HepG2 (cell line): ENCODE data around the gene RGS6. TPM values are rescaled to one million over a fixed set of nuclear protein-coding genes. Genes with fewer than 3 reads are reported as not detected.

Experiments used
- ATAC-seq: fragments of 200-7000 bp; cut with Tn5 transposase; 3 replicates; pipeline ENCODE4 v1.9.1; 2020; ENCODE audit warnings: mild to moderate bottlenecking, moderate library complexity
- BruUV-seq: library from RNA; stranded (reverse); fragments of 400-500 nt; replicated peaks from 2 replicates; lab custom pipeline; 2021; lab: Mats Ljungman, UMichigan
- CTCF ChIA-PET: fragments of 300-600 bp; formaldehyde crosslinking; extraction: SDS; loops from one replicate; lab custom pipeline; 2021; ENCODE audit warnings: low total read pairs, inconsistent platforms, low intra/inter-chr PET ratio; lab: Yijun Ruan, JAX
- POLR2A ChIA-PET: fragments of 350-600 bp; sonication (Branson Sonifier 250); formaldehyde crosslinking; loops from one replicate; lab custom pipeline; 2020; ENCODE audit warnings: antibody characterized with exemption, inconsistent platforms; lab: Yijun Ruan, JAX
- DNase-seq: peaks from one replicate; pipeline ENCODE4 v3.0.0-alpha.2; 2015; ENCODE audit warnings: low spot score
- FAIRE-seq: peaks from 3 replicates; lab custom pipeline; 2011; peaks lifted over from hg19 to GRCh38; lab: Jason Lieb, UNC
- H2AFZ ChIP-seq: one replicate; pipeline ENCODE4 v1.6.1; 2011; ENCODE audit warnings: low read length, inconsistent platforms
- H3K27ac ChIP-seq: fragments of 300-600 bp; 3 replicates; pipeline ENCODE4 v1.8.0; 2011; ENCODE audit warnings: mixed run types, mild to moderate bottlenecking, mixed read lengths, low read length, inconsistent platforms; ENCODE audit not compliant: insufficient read depth; ENCODE audit errors: extremely low read length
- H3K27me3 ChIP-seq, 2 experiments: fragments of 200-600 bp in 1 of 2; 2 replicates in 1 of 2; 3 replicates in 1 of 2; pipeline versions ENCODE4 v1.6.0 to v1.8.0; 2011; ENCODE audit warnings: low read length in 2 of 2, mild to moderate bottlenecking in 2 of 2, moderate library complexity in 2 of 2, inconsistent platforms in 1 of 2; ENCODE audit not compliant: insufficient read depth in 2 of 2, control insufficient read depth in 1 of 2
- H3K36me3 ChIP-seq, 2 experiments: fragments of 200-600 bp in 1 of 2; replicated peaks in 1 of 2; 2 replicates in 1 of 2; 3 replicates in 1 of 2; pipeline versions ENCODE4 v1.5.1 to v1.8.0; 2011; ENCODE audit warnings: low read length in 2 of 2, inconsistent platforms in 1 of 2; ENCODE audit not compliant: insufficient read depth in 2 of 2, control insufficient read depth in 1 of 2
- H3K4me1 ChIP-seq: 2 replicates; pipeline ENCODE4 v1.5.1; 2012; ENCODE audit warnings: low read length, inconsistent platforms; ENCODE audit not compliant: insufficient read depth
- H3K4me2 ChIP-seq: 2 replicates; pipeline ENCODE4 v1.6.0; 2011; ENCODE audit warnings: low read depth, low read length, inconsistent platforms
- H3K4me3 ChIP-seq, 3 experiments: fragments of 200-600 bp in 1 of 3; sonication (generic), shearing (Covaris generic) in 1 of 3; replicated peaks in 1 of 3; 2 replicates each; pipeline ENCODE4 v1.5.1; 2011 to 2016; ENCODE audit warnings: low read length in 3 of 3, inconsistent platforms in 2 of 3, low read depth in 2 of 3, mild to moderate bottlenecking in 2 of 3, control low read depth in 1 of 3, mixed read lengths in 1 of 3; ENCODE audit not compliant: insufficient read depth in 1 of 3
- H3K79me2 ChIP-seq: one replicate; pipeline ENCODE4 v1.6.1; 2011; ENCODE audit warnings: low read length, inconsistent platforms; ENCODE audit not compliant: insufficient read depth
- H3K9ac ChIP-seq: 2 replicates; pipeline ENCODE4 v1.6.0; 2011; ENCODE audit warnings: mild to moderate bottlenecking, low read depth, low read length, inconsistent platforms; ENCODE audit not compliant: insufficient read depth
- H3K9me3 ChIP-seq: 2 replicates; pipeline ENCODE4 v1.5.1; 2012; ENCODE audit warnings: mild to moderate bottlenecking, low read length
- H4K20me1 ChIP-seq: 2 replicates; pipeline ENCODE4 v1.6.0; 2011; ENCODE audit warnings: inconsistent platforms, mild to moderate bottlenecking, low read length, moderate library complexity; ENCODE audit not compliant: insufficient read depth
- BRD4 ChIP-seq: sonication (generic); formaldehyde crosslinking; IDR thresholded peaks from 2 replicates; pipeline ENCODE4 v1.4.0; 2020; ENCODE audit warnings: missing genetic modification reagents
- CHCHD3 ChIP-seq: sonication (generic); formaldehyde crosslinking; IDR thresholded peaks from 2 replicates; pipeline ENCODE4 v1.8.0; 2022; ENCODE audit warnings: mild to moderate bottlenecking, missing genetic modification reagents, moderate library complexity
- IKZF4 ChIP-seq: sonication (generic); formaldehyde crosslinking; IDR thresholded peaks from 2 replicates; pipeline ENCODE4 v1.5.1; 2020; ENCODE audit warnings: borderline replicate concordance, mild to moderate bottlenecking, low read depth, missing genetic modification reagents; ENCODE audit errors: not compliant biosample characterization
- RFXANK ChIP-seq: IDR thresholded peaks from 2 replicates; pipeline ENCODE4 v1.6.1; 2016
- SRSF9 ChIP-seq: fragments of 200-400 bp; formaldehyde crosslinking; IDR thresholded peaks from 2 replicates; pipeline ENCODE4 v1.6.1; 2018; ENCODE audit warnings: borderline replicate concordance, mild to moderate bottlenecking, low read depth, low read length; ENCODE audit not compliant: insufficient read depth, poor library complexity, severe bottlenecking
- U2AF2 ChIP-seq: fragments of 200-400 bp; formaldehyde crosslinking; IDR thresholded peaks from 2 replicates; pipeline ENCODE4 v1.6.1; 2017; ENCODE audit warnings: low read depth, mild to moderate bottlenecking, low read length
- ZFP90 ChIP-seq: sonication (generic); formaldehyde crosslinking; IDR thresholded peaks from 2 replicates; pipeline ENCODE4 v1.8.0; 2022; ENCODE audit warnings: missing genetic modification reagents, mild to moderate bottlenecking, inconsistent platforms, borderline replicate concordance
- ZNF232 ChIP-seq: sonication (generic); formaldehyde crosslinking; IDR thresholded peaks from 2 replicates; pipeline ENCODE4 v1.4.0; 2020; ENCODE audit warnings: missing genetic modification reagents, borderline replicate concordance
- ZNF335 ChIP-seq: sonication (generic); formaldehyde crosslinking; IDR thresholded peaks from 2 replicates; pipeline ENCODE4 v1.4.0; 2020; ENCODE audit warnings: missing genetic modification reagents
- ZNF501 ChIP-seq: sonication (generic); formaldehyde crosslinking; IDR thresholded peaks from 2 replicates; pipeline ENCODE4 v1.5.1; 2020; ENCODE audit warnings: mild to moderate bottlenecking, moderate library complexity, missing genetic modification reagents
- ZNF800 ChIP-seq: sonication (generic); formaldehyde crosslinking; IDR thresholded peaks from 2 replicates; pipeline ENCODE4 v1.4.0; 2020; ENCODE audit warnings: missing genetic modification reagents
- WGBS: methylation state at CpG from one replicate; pipeline ENCODE4 v1.1.6; 2017; ENCODE audit warnings: low lambda C conversion rate; 5-methylcytosine and 5-hydroxymethylcytosine counted together
- in situ Hi-C: cut with HindIII; loops from 2 replicates; pipeline ENCODE4 v1.10.0; 2017; ENCODE audit warnings: low pct_unique_long_range_greater_than_20kb; ENCODE audit not compliant: extremely low pct_ligation_motif_present
- intact Hi-C: fragments of 100-400 bp; cut with micrococcal nuclease; formaldehyde crosslinking; loops from one replicate; pipeline ENCODE4 v1.10.0; 2022; ENCODE audit not compliant: unreplicated experiment
- polyA plus RNA-seq, 8 experiments: library from polyadenylated mRNA; depleted of rRNA in 3 of 8; stranded (reverse) in 7 of 8; unstranded in 1 of 8; fragments of >200 nt; fragmentation: Illumina TruSeq in 4 of 8; extraction: Trizol in 4 of 8; gene quantifications; 2 replicates each; pipeline versions ENCODE4 v1.2.1 to v1.2.3, GENCODE V29; 2011 to 2016; ENCODE audit warnings: low read depth in 4 of 8, missing spikeins in 1 of 8, mixed read lengths in 1 of 8; ENCODE audit not compliant: insufficient read depth in 1 of 8
- total RNA-seq, 5 experiments: library from RNA; depleted of rRNA; stranded (reverse); fragments of >200 nt; fragmentation: Illumina TruSeq; extraction: Trizol; gene quantifications; 2 replicates each; pipeline ENCODE4 v1.2.3, GENCODE V29; 2016; ENCODE audit warnings: low read depth in 1 of 5

RGS6 gene
- total and polyA plus RNA-seq, 2 of the 13 experiments (the other 11 are each of a cell fraction or from before 2014, with no cell fraction given), result not detected

GRCh38 chr14:72383865-72384264, 451.6 kb downstream of the RGS6 start:
- intact Hi-C loops (no loop called here), in situ Hi-C loops (no loop called here)
- no peak overlapping the region for H3K9ac ChIP-seq
- no peaks in the 10 kb centered on the region for H3K79me2 ChIP-seq
- TF ChIP-seq ZFP90 (CRISPR knock-in tag) (no peak), BRD4 (no peak), ZNF232 (CRISPR knock-in tag) (no peak), IKZF4 (CRISPR knock-in tag) (no peak), U2AF2 (no peak), ZNF501 (CRISPR knock-in tag) (no peak), SRSF9 (no peak), ZNF335 (CRISPR knock-in tag) (no peak), ZNF800 (CRISPR knock-in tag) (no peak), CHCHD3 (no peak), RFXANK (CRISPR knock-in tag) (no peak)
- DNase-seq (no peak), FAIRE-seq (no peak), ATAC-seq (no peak)
- POLR2A ChIA-PET, result no interaction called here
- 14% methylated on average over 5 of the region's 5 CpGs for WGBS
- BruUV-seq, result no TSS peak
- H3K4me2 ChIP-seq, result no peak overlapping the region
- H2AFZ ChIP-seq, result no peak overlapping the region
- H3K27me3 ChIP-seq, result no peaks in the 10 kb centered on the region
- H3K9me3 ChIP-seq, result no peaks in the 10 kb centered on the region
- CTCF ChIA-PET, result no interaction called here
- H4K20me1 ChIP-seq, result no peaks in the 10 kb centered on the region
- no peaks in the 10 kb centered on the region for H3K4me1 ChIP-seq
- H3K36me3 ChIP-seq, result no peaks in the 10 kb centered on the region
- H3K27ac ChIP-seq, result no peak overlapping the region
- H3K4me3 ChIP-seq, result no peak overlapping the region
